ENCODE measurements around the gene FA2H. TPM values are rescaled to one million over a fixed set of nuclear protein-coding genes. Genes with fewer than 3 reads are reported as not detected.
"Not testable (repeated sequence)": the region's sequence is repeated elsewhere in the genome, so short reads cannot be mapped to it uniquely, and the experiment has no call there.

The FA2H gene
- polyA plus RNA-seq, 1 experiment, result not detected

GRCh38 chr16:74770831-74771526, 3.6 kb downstream of the FA2H start:
- Histone ChIP-seq H3K27me3 (ENCODE audit: control insufficient read depth, insufficient read depth, low read length) (peaks cover 57% of the 10 kb centered on the region), H3K9me3 (ENCODE audit: control insufficient read depth, insufficient read depth, low read length) (no peaks in the 10 kb centered on the region; the same call in 1 of the 2 replicates), H3K27ac (ENCODE audit: low read depth, low read length) (no peak overlapping the region), H3K4me3 (ENCODE audit: low read depth, low read length) (no peak overlapping the region)
- TF ChIP-seq, protein P1, sequence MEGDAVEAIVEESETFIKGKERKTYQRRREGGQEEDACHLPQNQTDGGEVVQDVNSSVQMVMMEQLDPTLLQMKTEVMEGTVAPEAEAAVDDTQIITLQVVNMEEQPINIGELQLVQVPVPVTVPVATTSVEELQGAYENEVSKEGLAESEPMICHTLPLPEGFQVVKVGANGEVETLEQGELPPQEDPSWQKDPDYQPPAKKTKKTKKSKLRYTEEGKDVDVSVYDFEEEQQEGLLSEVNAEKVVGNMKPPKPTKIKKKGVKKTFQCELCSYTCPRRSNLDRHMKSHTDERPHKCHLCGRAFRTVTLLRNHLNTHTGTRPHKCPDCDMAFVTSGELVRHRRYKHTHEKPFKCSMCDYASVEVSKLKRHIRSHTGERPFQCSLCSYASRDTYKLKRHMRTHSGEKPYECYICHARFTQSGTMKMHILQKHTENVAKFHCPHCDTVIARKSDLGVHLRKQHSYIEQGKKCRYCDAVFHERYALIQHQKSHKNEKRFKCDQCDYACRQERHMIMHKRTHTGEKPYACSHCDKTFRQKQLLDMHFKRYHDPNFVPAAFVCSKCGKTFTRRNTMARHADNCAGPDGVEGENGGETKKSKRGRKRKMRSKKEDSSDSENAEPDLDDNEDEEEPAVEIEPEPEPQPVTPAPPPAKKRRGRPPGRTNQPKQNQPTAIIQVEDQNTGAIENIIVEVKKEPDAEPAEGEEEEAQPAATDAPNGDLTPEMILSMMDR (IDR thresholded peaks at IDR 0.05; ENCODE audit: low read depth, low read length), result no peak
- CTCF ChIA-PET, result interaction anchor here (1.7 kb wide), 1 partner anchor 91 kb away, joined by 3 read pairs; no protein-coding TSS in a partner anchor
- DNase-seq (ENCODE audit: low read depth, low spot score), result no peak
- POLR2A ChIA-PET, result no interaction called here

DNA sequence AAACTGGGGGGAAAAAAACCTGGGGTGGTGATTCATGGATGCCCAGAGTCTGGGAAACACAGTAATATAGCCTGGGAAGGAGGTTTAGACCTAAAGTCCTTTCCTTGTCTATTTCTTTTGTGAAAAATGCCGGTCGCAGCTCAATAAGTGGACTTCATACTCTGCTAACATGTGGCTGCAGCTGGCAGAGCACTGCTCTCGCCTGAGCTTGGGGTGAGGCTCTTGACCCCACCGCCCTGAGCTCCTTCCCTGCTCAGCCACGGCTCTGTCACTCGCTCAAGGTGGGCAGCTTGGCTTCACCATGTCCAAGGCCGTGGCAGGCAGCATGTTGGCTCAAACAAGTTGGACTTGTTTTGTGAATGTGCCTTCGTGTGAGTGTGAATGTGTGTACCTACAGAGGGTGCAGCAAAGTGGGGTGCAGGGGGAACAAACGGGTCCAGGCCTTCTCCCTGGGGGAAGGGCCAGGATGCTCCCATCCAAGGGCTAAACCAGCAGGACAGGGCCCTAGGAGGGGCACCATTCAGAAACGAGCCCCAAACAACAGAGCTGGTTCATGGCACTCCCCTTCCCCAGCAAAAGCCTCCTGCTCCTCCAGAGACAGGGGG, 4.9 kb downstream of the FA2H start:
- POLR2A ChIA-PET, result no interaction called here
- no peak for DNase-seq (ENCODE audit: low read depth, low spot score)
- H3K9me3 ChIP-seq (ENCODE audit: control insufficient read depth, insufficient read depth, low read length), result no peaks in the 10 kb centered on the region
- no peak overlapping the region for H3K27ac ChIP-seq (ENCODE audit: low read depth, low read length)
- TF ChIP-seq, protein P1 (IDR thresholded peaks at IDR 0.05; ENCODE audit: low read depth, low read length), result no peak
- H3K27me3 ChIP-seq (ENCODE audit: control insufficient read depth, insufficient read depth, low read length), result peaks cover 45% of the 10 kb centered on the region
- no peak overlapping the region for H3K4me3 ChIP-seq (ENCODE audit: low read depth, low read length)
- CTCF ChIA-PET, result no interaction called here

GRCh38 chr16:74768239-74768638, 6.4 kb downstream of the FA2H start:
- CTCF ChIA-PET, result no interaction called here
- peaks cover 34% of the 10 kb centered on the region for H3K27me3 ChIP-seq (ENCODE audit: control insufficient read depth, insufficient read depth, low read length)

DNA sequence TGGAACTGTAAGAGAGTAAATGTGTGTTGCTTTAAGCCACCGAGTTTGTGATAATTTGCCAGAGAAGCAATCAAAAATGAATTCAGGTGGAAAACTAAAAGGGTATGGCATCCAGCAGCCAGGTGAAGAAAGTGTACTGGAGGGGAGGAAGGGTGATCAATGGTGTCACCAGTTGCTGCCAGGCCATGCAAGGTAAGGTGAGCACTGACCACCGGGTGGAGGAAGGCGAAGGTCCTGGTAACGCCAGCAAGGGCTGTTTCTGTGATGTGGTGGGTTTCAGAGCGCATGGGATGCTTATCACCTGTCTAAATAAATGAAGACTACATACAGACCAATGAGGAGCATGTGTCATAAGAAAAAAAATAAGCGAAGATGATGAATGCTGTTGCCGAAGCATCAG, 6.9 kb downstream of the FA2H start:
- Histone ChIP-seq H3K4me3 (ENCODE audit: low read depth, low read length) (no peak overlapping the region), H3K9me3 (ENCODE audit: control insufficient read depth, insufficient read depth, low read length) (no peaks in the 10 kb centered on the region), H3K27me3 (ENCODE audit: control insufficient read depth, insufficient read depth, low read length) (peaks cover 31% of the 10 kb centered on the region), H3K27ac (ENCODE audit: low read depth, low read length) (no peak overlapping the region)
- no peak for DNase-seq (ENCODE audit: low read depth, low spot score)
- POLR2A ChIA-PET, result no interaction called here
- CTCF ChIA-PET, result no interaction called here
- TF ChIP-seq, protein P1 (IDR thresholded peaks at IDR 0.05; ENCODE audit: low read depth, low read length), result no peak

More at GRCh38 chr16:74768239-74768638, 6.4 kb downstream of the FA2H start:
- TF ChIP-seq, protein P1 (IDR thresholded peaks at IDR 0.05; ENCODE audit: low read depth, low read length), result no peak
- Histone ChIP-seq H3K9me3 (ENCODE audit: control insufficient read depth, insufficient read depth, low read length) (no peaks in the 10 kb centered on the region), H3K4me3 (ENCODE audit: low read depth, low read length) (no peak overlapping the region), H3K27ac (ENCODE audit: low read depth, low read length) (no peak overlapping the region)
- POLR2A ChIA-PET, result no interaction called here
- DNase-seq (ENCODE audit: low read depth, low spot score), result no peak

- Histone ChIP-seq H3K4me3 (ENCODE audit: low read depth, low read length) (no peak overlapping the region), H3K27ac (ENCODE audit: low read depth, low read length) (no peak overlapping the region), H3K9me3 (ENCODE audit: control insufficient read depth, insufficient read depth, low read length) (no peaks in the 10 kb centered on the region), H3K27me3 (ENCODE audit: control insufficient read depth, insufficient read depth, low read length) (peaks cover 25% of the 10 kb centered on the region)
- POLR2A ChIA-PET, result no interaction called here
- TF ChIP-seq, protein P1 (IDR thresholded peaks at IDR 0.05; ENCODE audit: low read depth, low read length), result no peak
- CTCF ChIA-PET, result no interaction called here
- no peak for DNase-seq (ENCODE audit: low read depth, low spot score)
Observed at GRCh38 chr16:74766729-74767128, 7.9 kb downstream of the FA2H start.

DNA sequence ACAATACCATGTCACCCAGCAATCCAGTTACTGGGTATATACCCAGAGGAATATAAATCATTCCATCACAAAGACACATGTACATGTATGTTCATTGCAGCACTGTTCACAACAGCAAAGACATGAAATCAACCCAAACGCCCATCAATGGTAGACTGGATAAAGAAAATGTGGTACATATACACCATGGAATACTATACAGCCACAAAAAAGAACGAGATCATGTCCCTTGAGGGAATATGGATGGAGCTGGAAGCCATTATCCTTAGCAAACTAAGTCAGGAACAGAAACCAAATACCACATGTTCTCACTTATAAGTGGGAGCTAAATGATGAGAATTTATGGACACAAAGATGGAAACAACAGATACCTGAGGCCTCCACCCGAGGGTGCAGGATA, 10.4 kb downstream of the FA2H start:
- CTCF ChIA-PET, result interaction anchor here (1.0 kb wide), 1 partner anchor 98 kb away, joined by 6 read pairs; no protein-coding TSS in a partner anchor
- H3K27me3 ChIP-seq (ENCODE audit: control insufficient read depth, insufficient read depth, low read length), result peaks cover 11% of the 10 kb centered on the region
- H3K27ac ChIP-seq (ENCODE audit: low read depth, low read length); DNase-seq (ENCODE audit: low read depth, low spot score); POLR2A ChIA-PET; H3K4me3 ChIP-seq (ENCODE audit: low read depth, low read length); H3K9me3 ChIP-seq (ENCODE audit: control insufficient read depth, insufficient read depth, low read length): not testable (repeated sequence)

All from AG04450 (cell line).